Peyer's patch (tissue), 4 donors: Measurements from ENCODE around the gene PLXNA1.

Source experiments
- POLR2A ChIP-seq, 2 donors: fragments of 450-650 bp; IDR thresholded peaks; one replicate each; pipeline ENCODE4 v1.5.1; 2017; ENCODE audit warnings: antibody characterized with exemption in 2 of 2, mild to moderate bottlenecking in 2 of 2, moderate library complexity in 2 of 2
- TF ChIP-seq, protein P1 (sequence below), 6 experiments: fragments of 450-650 bp in 4 of 6; fragments of 200-600 bp in 2 of 6; sonication (generic) in 1 of 6; IDR thresholded peaks; one replicate each; pipeline ENCODE4 v1.5.1; 2017 to 2019; ENCODE audit warnings: antibody characterized with exemption in 6 of 6, mild to moderate bottlenecking in 3 of 6, moderate library complexity in 1 of 6

GRCh38 chr3:126987129-126987528 is 4.2 kb downstream of the PLXNA1 start:
- no peak for TF ChIP-seq POLR2A (IDR thresholded peaks at IDR 0.05)
- TF ChIP-seq, protein P1, sequence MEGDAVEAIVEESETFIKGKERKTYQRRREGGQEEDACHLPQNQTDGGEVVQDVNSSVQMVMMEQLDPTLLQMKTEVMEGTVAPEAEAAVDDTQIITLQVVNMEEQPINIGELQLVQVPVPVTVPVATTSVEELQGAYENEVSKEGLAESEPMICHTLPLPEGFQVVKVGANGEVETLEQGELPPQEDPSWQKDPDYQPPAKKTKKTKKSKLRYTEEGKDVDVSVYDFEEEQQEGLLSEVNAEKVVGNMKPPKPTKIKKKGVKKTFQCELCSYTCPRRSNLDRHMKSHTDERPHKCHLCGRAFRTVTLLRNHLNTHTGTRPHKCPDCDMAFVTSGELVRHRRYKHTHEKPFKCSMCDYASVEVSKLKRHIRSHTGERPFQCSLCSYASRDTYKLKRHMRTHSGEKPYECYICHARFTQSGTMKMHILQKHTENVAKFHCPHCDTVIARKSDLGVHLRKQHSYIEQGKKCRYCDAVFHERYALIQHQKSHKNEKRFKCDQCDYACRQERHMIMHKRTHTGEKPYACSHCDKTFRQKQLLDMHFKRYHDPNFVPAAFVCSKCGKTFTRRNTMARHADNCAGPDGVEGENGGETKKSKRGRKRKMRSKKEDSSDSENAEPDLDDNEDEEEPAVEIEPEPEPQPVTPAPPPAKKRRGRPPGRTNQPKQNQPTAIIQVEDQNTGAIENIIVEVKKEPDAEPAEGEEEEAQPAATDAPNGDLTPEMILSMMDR (IDR thresholded peaks at IDR 0.05): no peak
